GM18505 (cell line): ENCODE measurements around the gene DOCK4.

Experiments used
- ATAC-seq: cut with Tn5 transposase; IDR thresholded peaks from one replicate; pipeline ENCODE4 v1.9.1; 2021; ENCODE audit not compliant: unreplicated experiment
- POLR2A ChIP-seq: IDR thresholded peaks from 4 replicates; pipeline ENCODE4 v1.6.1; 2011; ENCODE audit warnings: borderline replicate concordance; ENCODE audit not compliant: insufficient read depth, insufficient read length; ENCODE audit errors: extremely low read depth

DOCK4 gene

GRCh38 chr7:111842491-111842890 lies 363.7 kb downstream of the DOCK4 start:
- no peak for ATAC-seq
- TF ChIP-seq POLR2A = no peak

DNA sequence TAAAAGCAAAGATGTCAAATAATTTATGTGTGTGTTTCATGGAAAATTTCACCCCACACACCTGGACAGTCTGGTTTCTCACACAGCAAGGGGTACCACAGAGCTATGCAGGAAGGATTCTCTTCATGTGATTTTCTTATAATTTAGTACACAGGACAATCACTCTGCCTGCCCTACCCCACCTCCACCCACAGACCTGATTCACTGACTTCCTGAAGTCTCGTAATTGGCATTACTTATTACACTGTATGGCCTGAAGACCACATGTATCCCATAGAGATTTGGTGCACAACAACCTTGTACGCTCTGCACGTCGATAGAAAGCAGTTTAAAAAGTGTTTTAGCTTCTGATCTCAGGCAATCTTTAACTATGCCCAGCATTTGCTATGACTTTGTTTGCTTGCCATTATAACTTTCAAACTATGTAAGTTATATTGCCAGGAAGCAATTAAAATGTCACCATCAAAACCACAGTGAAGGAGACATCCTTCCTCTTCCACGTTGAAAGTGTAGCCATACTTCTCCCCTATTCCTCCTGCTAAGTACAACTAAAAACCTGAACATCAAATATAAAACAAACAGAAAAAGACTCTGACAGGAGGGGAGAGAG lies 364.5 kb downstream of the DOCK4 start:
- ATAC-seq = no peak
- TF ChIP-seq POLR2A = no peak

GRCh38 chr7:111840528-111840927 lies 365.7 kb downstream of the DOCK4 start:
- ATAC-seq = no peak
- TF ChIP-seq POLR2A = no peak

DNA sequence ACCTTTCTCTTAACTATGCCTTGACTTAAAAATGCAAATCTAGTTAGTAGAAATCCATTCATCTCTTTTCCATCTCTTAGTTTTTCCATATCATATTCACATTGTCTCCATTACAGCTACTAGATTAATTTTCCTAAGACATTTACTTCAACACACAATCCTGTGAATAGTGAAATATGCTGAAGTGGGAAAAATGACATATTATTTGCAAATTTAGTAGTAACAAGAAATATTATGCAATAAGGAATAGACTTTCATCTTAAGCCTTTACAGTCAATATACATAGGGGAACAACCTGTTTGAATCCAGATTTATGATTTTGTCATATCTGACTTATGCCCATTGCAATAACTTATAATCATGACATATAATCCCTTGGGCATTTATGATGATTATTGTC lies 366.9 kb downstream of the DOCK4 start:
- no peak for ATAC-seq
- no peak for TF ChIP-seq POLR2A

DNA sequence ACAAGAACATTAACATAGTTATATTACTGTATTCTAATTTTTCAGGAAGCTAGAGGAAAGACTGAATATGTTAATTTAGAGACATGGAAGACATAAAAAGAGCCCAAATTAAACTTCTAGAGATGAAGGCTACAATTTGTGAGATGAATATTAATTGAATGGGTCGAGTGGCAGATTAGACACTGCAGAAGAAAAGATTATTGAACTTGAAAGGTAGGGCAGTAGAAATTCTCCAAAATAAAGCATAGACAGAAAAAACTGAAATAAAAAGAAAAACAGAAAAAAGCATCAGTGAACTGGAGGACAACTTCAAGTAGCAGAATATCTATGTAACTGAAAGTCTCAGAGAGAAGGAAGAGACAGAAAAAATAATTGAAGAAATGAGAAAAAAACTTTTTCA lies 369.6 kb downstream of the DOCK4 start:
- no peak for TF ChIP-seq POLR2A
- no peak for ATAC-seq

GRCh38 chr7:111835066-111835465 lies 371.1 kb downstream of the DOCK4 start:
- no peak for ATAC-seq
- no peak for TF ChIP-seq POLR2A

GRCh38 chr7:111834367-111834766 lies 371.8 kb downstream of the DOCK4 start:
- ATAC-seq = no peak
- TF ChIP-seq POLR2A = no peak

- TF ChIP-seq POLR2A = no peak
- no peak for ATAC-seq
Measured at GRCh38 chr7:111833466-111833865, 372.7 kb downstream of the DOCK4 start.

- ATAC-seq = no peak
Measured at GRCh38 chr7:111832174-111832573, 374.0 kb downstream of the DOCK4 start.

DNA sequence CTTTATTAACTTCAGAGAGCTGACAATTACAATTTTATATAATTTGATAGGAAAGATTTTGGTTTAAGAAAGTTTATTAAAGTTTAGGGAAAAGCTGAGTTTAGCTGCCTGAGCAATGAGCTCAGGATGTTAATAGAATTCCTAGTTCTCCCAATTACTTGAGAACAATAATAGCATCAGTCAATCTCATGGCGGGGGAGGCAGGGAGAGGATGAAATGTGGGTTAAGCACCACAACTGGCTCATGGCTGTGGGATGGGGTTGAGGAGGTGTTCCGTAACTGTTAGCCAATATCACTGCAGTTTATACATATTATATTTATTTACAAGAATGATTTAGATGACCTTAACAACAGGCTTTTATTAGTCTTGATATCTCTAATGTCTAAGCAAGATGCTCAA lies 377.0 kb downstream of the DOCK4 start:
- TF ChIP-seq POLR2A = no peak
- ATAC-seq = no peak

More at GRCh38 chr7:111832174-111832573, 374.0 kb downstream of the DOCK4 start:
- TF ChIP-seq POLR2A = no peak

- ATAC-seq = no peak
- no peak for TF ChIP-seq POLR2A
Measured at GRCh38 chr7:111827863-111828504, 378.2 kb downstream of the DOCK4 start.

GRCh38 chr7:111825046-111825445 lies 381.2 kb downstream of the DOCK4 start:
- no peak for TF ChIP-seq POLR2A
- no peak for ATAC-seq

GRCh38 chr7:111823826-111824225 lies 382.4 kb downstream of the DOCK4 start:
- no peak for ATAC-seq
- TF ChIP-seq POLR2A = no peak

DNA sequence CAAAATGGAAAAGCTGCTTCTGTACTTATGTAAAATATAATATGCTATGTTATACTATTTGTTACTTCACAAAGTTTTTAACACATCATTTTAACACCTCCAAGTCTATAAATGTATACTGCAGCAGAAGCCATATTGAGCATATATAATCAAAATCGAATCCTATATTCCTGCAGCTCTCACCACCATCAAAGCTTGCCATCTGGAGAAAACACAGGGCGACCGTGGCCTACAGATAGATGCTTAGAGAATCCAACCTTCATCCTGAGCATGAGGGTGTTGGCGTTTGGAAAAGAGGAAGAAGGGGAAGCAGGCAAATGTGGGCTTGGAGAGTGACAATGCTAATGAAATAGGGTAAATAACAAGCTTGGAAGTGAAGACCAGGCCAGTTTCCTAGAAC lies 385.2 kb downstream of the DOCK4 start:
- ATAC-seq = no peak
- TF ChIP-seq POLR2A = no peak
